HG02678 (cell line): ENCODE measurements around the gene KIRREL3.
"Not testable (repeated sequence)": the region's sequence is repeated elsewhere in the genome, so short reads cannot be mapped to it uniquely, and the experiment has no call there.

Experiments used
- ATAC-seq: cut with Tn5 transposase; IDR thresholded peaks from one replicate; pipeline ENCODE4 v1.9.1; 2021; ENCODE audit warnings: mild to moderate bottlenecking, moderate library complexity; ENCODE audit not compliant: unreplicated experiment

KIRREL3 gene

DNA sequence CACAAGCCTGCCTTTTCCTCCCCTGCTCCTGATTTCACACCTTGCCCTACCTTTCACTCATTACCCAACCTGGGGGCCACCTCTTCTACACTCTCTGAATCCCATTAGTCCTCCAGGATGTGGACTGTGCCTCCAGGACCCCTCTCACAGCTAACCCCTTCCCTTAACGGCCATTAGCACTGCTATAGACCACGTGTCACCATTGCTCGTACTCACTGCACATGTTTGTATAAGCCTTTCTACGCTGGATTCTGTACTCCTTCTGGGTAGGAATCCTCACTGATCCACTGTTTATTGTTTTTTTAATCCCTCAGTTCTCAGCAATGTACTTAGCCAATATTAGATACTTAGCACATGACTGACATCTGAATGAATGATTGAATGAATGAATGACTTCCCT is 40.9 kb downstream of the KIRREL3 start:
- no peak for ATAC-seq

- ATAC-seq: no peak
These were observed 43.9 kb downstream of the KIRREL3 start for GRCh38 chr11:126956635-126957034.

GRCh38 chr11:126952533-126952932 is 48.0 kb downstream of the KIRREL3 start:
- not testable (repeated sequence) for ATAC-seq

DNA sequence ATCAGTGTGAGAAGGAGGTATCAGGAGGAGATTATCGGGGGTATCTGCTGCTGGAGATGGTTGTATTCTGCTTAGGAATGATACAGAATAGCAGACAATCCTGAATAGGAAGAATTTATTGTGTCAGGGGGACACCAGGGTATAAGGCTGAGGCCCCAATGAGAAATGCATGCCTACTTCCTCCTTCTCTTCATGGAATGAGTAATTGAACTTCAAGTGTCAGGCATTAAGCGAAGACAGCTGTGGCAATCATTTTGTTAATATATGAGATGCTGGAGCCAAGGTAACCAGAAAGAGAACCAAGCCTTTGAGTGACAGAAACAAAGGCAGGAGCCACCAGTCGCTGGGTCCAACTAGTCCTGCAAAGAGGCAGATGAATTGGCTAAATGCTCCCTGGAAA is 49.1 kb downstream of the KIRREL3 start:
- ATAC-seq: no peak

- ATAC-seq: no peak
These were observed 51.3 kb downstream of the KIRREL3 start for GRCh38 chr11:126949066-126949891.

- no peak for ATAC-seq
These were observed 52.0 kb downstream of the KIRREL3 start for GRCh38 chr11:126948563-126948962.

DNA sequence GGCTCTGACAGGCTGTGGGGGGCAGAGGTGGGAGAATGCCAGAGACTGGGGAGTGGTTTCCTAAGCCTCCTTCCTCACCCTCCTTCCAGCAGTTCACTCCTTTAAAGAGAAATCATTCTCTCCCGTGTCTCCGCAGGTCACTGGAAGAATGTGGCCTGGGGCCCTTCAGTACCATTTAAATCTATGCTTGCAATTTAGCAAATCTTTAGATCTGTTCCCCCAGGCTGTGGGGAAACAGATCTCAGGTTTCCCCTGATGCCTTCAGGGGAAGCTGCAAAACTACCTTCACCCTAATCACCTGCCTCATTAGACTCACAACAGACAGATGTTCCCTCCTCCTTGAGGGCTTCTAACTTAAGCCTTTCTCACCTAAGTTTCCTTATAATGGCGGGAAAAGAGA is 55.3 kb downstream of the KIRREL3 start:
- no peak for ATAC-seq

GRCh38 chr11:126943316-126943715 is 57.3 kb downstream of the KIRREL3 start:
- ATAC-seq: no peak

DNA sequence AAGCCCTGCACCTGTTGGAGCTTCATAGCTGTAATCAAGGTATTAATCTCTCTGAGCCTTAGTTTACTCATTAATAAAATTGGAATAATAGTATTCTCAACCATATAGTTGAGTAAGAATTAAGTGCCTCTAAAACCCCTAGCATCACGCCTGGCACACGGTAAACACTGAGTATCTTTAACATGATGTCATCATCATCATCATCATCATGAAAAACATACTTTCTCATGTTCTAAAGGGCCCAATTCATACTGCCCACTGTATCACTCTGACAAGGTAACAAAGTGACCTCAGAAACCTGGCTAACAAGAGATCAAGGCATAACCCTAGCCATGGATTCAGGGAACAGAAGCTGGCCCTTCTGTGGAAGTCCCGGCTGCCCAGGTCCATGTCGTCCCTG is 58.4 kb downstream of the KIRREL3 start:
- no peak for ATAC-seq

- ATAC-seq: no peak
These were observed 61.0 kb downstream of the KIRREL3 start for GRCh38 chr11:126939552-126939951.

- no peak for ATAC-seq
These were observed 61.9 kb downstream of the KIRREL3 start for GRCh38 chr11:126938718-126939117.

- ATAC-seq: no peak
These were observed 70.3 kb downstream of the KIRREL3 start for GRCh38 chr11:126930091-126930841.

- ATAC-seq: no peak
These were observed 71.2 kb downstream of the KIRREL3 start for GRCh38 chr11:126929179-126930061.

GRCh38 chr11:126927623-126928022 is 72.9 kb downstream of the KIRREL3 start:
- no peak for ATAC-seq

GRCh38 chr11:126926376-126926791 is 74.2 kb downstream of the KIRREL3 start:
- no peak for ATAC-seq

DNA sequence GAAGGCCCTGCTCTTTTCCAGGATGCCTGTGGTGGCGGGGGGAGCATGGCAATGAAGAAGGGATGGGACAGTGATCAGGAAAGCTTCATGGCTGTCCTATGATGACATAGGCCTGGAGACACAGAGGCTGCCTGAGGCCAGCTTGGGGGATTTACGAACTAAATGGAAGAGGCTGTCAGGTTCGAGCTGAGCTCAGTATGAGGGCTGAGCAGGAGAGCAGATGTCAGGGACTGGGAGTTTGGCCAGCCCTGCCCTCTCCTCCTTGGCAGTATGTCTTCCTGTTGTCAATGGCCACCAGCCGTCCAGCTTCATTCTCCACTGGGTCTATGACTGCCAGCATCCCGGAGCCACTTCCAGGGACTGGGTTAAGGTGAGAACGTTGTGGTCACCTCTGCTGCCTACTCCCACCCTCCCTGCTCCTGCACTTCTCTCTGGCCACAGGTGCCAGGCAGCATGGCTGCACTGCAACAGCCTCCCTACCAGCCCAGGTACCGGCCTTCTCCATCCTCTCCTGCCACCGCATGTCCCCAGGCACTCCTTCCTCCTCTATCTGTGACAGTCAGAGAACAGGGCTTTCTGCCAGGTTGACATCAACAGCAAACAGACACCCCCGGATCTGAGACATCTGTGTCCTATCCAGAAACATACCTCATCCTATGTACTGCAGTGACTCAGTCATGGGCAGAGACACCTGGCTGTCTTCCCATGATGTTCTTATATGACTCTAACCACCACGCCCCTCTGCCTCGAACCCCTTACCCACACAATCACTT is 75.1 kb downstream of the KIRREL3 start:
- ATAC-seq: no peak

DNA sequence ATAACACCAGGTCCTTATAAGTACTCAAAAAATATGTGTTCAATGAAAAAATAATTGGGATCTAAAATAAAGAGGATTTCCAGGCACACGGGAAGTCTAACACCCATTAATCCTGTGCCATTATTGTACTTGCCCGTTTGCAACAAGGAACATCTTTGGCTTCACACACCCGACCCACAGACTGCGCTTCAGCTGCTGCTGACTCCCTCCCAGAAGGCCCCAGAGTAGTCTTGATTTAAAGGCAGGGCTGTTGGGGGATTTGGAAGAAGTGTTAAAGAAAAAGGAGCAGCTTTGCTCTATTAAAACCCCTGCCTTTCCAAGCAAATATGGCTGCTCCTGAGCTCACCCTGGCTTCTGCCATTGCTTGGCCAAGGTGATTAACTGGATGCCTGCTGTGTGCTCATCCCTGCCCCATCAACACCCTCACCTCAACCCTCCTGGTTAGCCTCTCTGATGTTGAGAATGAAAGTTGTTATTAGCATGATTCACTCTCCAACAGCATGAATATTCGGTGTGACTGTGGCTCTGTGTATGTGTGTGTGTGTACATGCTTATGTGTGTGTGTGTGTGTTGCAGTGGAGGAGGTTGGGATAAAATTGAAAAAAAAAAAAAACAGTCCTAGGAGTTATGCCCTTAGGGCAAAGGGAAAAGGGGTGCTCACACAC is 76.1 kb downstream of the KIRREL3 start:
- no peak for ATAC-seq

DNA sequence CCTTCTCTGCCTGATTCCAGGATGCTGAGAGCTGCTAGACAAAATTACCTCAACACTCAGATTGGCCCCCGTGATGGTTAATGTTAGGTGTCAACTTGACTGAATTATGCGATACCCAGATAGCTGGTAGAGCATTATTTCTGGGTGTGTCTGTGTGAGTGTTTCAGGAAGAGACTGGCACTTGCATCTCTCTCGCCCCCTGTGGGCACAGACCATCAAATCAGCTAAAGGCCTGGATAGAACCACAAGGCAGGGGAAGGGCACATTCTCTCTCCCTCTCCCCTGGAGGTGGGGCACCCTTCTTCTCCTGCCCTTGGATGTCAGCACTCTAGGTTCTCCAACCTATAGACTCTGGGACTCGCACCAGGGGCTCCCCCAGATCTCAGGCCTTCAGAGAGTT is 79.7 kb downstream of the KIRREL3 start:
- no peak for ATAC-seq

- peak; percentile 37 for ATAC-seq
These were observed 81.3 kb downstream of the KIRREL3 start for GRCh38 chr11:126919147-126919823.
